Measurements from ENCODE around the gene SLC38A2.

GRCh38 chr12:46403719-46404070 lies 31.1 kb upstream of the SLC38A2 start:
- TF ChIP-seq, protein P1, sequence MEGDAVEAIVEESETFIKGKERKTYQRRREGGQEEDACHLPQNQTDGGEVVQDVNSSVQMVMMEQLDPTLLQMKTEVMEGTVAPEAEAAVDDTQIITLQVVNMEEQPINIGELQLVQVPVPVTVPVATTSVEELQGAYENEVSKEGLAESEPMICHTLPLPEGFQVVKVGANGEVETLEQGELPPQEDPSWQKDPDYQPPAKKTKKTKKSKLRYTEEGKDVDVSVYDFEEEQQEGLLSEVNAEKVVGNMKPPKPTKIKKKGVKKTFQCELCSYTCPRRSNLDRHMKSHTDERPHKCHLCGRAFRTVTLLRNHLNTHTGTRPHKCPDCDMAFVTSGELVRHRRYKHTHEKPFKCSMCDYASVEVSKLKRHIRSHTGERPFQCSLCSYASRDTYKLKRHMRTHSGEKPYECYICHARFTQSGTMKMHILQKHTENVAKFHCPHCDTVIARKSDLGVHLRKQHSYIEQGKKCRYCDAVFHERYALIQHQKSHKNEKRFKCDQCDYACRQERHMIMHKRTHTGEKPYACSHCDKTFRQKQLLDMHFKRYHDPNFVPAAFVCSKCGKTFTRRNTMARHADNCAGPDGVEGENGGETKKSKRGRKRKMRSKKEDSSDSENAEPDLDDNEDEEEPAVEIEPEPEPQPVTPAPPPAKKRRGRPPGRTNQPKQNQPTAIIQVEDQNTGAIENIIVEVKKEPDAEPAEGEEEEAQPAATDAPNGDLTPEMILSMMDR (IDR thresholded peaks at IDR 0.05; ENCODE audit: borderline replicate concordance, extremely low read depth, low read length, poor library complexity, severe bottlenecking): no peak
- TF ChIP-seq EZH2 (IDR thresholded peaks at IDR 0.05; ENCODE audit: borderline replicate concordance, low read depth, low read length, severe bottlenecking): no peak
